Activated CD8-positive, alpha-beta memory T cell treated with anti-CD3 and anti-CD28 coated beads for 36 hours (primary cell): Measurements from ENCODE around the gene LDLRAD4. TPM values are rescaled to one million over a fixed set of nuclear protein-coding genes. Genes with fewer than 3 reads are reported as not detected.

ENCODE experiments used
- CTCF ChIA-PET: fragments of 350-600 bp; sonication (Branson Sonifier 250); formaldehyde crosslinking; loops from one replicate; lab custom pipeline; 2021; ENCODE audit warnings: antibody characterized with exemption; lab: Charles Lee
- POLR2A ChIA-PET: fragments of 350-600 bp; sonication (Branson Sonifier 250); formaldehyde crosslinking; loops from one replicate; lab custom pipeline; 2021; ENCODE audit warnings: antibody characterized with exemption; lab: Charles Lee
- total RNA-seq, 2 experiments: library from RNA; stranded (reverse); gene quantifications; one replicate each; pipeline ENCODE4 v1.2.3, GENCODE V29; 2021

LDLRAD4 gene
- total RNA-seq, 2 experiments from 2014 or later = 36.8 to 38.3 TPM

DNA sequence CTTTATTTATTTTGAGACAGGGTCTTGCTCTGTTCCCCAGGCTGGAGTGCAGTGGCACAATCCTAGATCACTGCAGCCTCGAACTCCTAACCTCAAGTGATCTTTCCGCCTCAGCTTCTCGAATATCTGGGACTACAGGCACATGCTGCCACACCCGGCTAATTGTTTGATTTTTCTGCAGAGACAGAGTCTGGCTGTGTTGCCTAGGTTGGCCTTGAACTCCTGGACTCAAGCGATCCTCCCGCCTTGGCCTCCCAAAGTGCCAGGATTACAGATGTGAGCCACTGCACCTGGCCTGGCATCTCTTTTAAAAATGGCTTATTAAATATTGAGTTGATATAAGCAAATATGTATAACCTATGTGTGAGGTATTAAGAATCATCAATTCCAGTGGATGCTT is 298.3 kb downstream of the LDLRAD4 start:
- POLR2A ChIA-PET = no interaction called here

DNA sequence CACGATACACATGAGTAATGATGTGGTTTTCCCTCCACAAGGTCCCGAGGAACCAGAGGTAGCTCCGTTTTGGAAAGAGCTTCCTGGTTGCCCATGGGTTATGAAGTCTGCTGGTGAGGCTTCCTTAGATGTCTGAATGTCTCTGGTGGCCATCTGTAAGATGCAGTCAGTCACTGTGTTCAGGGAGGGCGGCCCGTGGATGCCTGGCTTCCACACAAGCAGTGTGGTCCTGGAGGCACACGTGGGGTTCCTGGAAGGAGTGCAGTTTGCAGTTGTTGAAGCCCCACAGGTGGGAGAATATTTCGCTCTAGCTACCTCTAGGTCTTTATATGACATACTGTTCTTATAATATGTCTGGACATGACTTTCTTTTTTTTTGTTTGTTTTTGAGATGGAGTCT is 298.8 kb downstream of the LDLRAD4 start:
- ChIA-PET POLR2A (no interaction called here), CTCF (no interaction called here)

More for the DNA sequence above, 298.3 kb downstream of the LDLRAD4 start:
- CTCF ChIA-PET = interaction anchor here (0.6 kb wide), 1 partner anchor 14 kb away, joined by 4 read pairs; no protein-coding TSS in a partner anchor

DNA sequence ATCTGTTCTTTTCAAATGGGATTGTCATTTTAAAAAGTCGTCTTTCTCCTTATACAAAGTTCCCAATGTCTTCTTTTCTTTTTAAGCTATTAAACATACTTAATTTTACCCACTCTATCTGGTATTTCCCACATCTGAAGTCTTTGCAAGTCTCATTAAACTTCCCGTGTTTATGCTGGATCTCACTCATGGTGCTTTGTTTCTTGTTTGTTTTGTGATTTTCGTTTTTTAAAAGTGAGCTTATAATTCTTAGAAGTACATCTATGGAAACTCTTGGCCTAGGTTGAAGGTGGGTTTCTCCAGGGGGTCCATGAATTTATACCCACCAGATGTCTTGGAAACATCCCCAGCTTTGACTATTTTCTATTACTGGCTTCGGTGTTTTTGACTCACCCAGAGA is 299.8 kb downstream of the LDLRAD4 start:
- ChIA-PET POLR2A (no interaction called here), CTCF (no interaction called here)

DNA sequence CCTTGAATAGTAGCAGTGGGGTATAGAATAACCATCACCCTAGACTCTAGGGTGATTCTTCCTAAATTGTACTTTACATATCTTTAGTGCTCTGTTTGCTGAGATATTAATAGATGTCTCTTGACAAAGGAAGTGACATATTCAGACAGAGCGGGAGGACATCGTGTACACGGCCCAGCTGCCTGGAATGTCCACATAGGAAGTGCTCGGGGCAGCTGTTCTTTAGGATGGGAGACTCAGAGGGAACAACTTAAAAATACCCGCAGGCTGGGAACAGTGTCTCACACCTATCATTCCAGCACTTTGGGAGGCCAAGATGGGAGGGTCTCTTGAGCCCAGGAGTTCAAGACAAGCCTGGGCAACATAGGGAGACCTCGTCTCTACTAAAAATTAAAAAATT is 301.7 kb downstream of the LDLRAD4 start:
- POLR2A ChIA-PET = no interaction called here
- CTCF ChIA-PET = no interaction called here

DNA sequence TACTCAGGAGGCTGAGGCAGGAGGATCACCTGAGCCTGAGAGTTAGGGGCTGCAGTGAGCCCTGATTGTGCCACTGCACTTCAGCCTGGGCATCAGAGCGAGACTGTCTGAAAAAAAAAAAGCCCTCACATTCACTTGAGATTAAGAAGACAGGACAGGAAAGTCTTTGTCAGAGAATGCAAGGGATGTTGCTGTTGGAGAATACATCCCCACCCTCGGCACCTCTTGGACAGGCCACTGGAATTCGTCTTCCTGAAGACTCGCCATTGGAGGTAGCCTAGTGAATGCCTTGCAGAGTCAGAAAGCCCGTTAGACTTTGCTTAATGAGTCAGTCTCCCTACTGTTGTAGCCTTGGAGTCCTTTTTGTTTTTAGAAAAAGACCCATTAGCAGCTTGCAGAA is 302.2 kb downstream of the LDLRAD4 start:
- POLR2A ChIA-PET = no interaction called here
- CTCF ChIA-PET = no interaction called here

DNA sequence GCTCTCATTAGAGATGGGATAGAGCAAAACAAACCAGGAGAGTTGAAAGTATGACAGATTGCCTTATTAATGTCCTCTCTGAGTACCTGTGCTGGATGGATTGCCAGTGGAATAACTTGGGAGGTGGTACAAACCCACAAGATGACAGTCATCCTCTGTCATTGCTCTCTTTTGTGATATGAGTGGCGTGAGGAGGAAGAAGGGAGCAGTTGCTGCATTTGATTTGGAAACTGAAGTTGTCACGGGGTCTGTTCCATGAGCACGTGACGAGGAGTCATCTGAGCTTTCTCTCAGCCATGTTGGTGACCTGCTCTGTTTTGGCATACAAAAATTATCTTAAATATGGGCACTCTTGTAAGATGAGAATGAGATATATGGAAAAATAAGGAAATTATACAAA is 302.9 kb downstream of the LDLRAD4 start:
- ChIA-PET CTCF (no interaction called here), POLR2A (no interaction called here)

DNA sequence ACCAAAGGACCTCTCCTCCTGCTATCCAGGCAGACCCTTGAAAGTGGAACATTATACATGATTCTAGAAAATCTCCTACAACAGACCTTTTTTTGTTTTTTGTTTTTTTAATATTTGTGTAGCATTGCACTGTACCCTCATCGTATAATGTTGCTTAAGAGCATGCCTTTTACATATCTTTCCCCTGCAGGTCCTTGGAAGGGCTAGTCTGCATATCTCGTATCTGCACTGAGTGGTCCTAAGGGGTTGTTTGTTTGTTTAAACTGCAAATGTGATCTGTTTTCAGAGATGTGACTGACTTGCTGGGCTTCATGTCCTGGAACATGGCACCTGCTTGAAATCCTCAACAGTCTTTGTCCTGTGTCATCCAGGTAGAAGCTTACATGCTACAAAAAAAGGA is 303.7 kb downstream of the LDLRAD4 start:
- ChIA-PET CTCF (interaction anchor here (1.1 kb wide), 1 partner anchor 24 kb away, joined by 3 read pairs; no protein-coding TSS in a partner anchor), POLR2A (no interaction called here)

DNA sequence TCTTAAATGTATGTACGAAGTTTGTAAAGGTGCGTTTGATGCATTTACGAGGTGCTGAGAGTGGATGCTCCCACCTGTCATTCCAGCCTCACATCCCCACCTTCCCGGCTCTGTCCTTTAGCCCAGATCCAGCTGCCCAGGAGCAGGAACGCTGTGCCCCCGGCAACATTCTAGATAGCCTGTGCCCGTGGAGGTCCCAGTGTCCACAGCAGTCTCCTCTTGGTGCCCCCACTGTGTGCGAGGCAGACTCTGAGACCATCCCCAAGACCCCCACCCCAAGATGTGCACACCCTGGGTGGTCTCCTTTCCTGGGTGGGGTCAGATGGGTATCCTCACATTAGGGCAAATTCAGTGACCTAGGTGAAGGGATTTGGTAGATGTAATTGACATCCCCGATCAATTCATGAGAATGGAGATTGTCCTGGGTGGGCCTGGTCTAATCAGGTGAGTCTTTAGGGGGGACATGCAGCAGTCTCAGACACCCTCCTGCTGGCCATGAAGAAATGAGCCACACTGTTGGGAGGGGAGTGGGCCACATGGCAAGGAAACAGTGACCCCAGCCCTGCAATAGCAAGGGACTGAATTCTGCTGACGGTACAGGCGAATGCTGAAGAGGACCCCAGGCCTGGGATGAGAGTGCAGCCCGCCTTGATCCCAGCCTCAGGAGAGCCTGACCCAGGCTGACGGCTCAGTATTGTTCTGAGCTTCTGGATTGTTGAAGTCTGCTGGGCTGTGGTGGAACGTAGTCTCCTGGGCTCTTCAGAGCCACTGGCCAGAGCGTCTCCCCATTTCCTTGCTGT is 304.5 kb downstream of the LDLRAD4 start:
- ChIA-PET POLR2A (no interaction called here), CTCF (interaction anchor here (1.1 kb wide), 1 partner anchor 23 kb away, joined by 3 read pairs; no protein-coding TSS in a partner anchor)

DNA sequence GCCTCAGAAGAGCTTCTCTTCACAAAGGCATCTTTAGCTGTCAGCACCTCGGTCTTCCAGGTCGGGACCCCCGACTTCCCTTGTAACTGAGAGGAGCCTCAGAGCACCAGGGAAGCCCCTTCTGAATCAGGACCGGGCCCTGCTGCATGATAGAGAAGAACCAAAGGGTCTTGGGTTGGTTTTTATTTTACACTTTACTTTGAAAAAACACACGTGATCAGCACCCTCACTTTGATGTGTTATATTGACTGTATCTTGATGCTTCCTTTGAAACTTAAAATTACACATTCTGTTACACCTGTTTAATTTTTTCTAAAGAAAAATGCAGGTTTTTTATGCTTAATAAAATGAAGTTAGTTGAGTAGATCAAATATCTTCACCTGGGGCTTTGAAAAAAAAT is 305.5 kb downstream of the LDLRAD4 start:
- ChIA-PET POLR2A (no interaction called here), CTCF (no interaction called here)

DNA sequence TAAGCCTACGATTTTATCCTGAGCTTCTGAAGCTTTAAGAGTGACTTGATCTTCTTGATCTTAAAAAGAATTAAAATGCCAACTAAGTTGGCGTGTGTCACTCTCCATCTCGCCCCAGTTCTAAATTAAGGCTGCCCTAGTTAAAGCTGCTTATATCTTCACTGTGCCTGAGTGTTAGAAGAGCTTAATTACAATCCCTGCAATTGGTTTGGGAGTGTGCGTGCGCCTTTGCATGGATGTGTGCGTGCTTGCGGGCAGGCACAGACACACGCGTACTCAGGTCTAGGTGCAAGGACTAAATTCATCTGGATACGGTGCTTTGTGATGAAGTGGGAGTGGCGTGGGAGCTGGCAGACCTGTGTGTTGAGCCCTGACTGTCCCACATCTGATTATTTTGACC is 306.3 kb downstream of the LDLRAD4 start:
- ChIA-PET CTCF (interaction anchor here (2.6 kb wide), 1 partner anchor 11 kb away, joined by 5 read pairs; no protein-coding TSS in a partner anchor), POLR2A (no interaction called here)

DNA sequence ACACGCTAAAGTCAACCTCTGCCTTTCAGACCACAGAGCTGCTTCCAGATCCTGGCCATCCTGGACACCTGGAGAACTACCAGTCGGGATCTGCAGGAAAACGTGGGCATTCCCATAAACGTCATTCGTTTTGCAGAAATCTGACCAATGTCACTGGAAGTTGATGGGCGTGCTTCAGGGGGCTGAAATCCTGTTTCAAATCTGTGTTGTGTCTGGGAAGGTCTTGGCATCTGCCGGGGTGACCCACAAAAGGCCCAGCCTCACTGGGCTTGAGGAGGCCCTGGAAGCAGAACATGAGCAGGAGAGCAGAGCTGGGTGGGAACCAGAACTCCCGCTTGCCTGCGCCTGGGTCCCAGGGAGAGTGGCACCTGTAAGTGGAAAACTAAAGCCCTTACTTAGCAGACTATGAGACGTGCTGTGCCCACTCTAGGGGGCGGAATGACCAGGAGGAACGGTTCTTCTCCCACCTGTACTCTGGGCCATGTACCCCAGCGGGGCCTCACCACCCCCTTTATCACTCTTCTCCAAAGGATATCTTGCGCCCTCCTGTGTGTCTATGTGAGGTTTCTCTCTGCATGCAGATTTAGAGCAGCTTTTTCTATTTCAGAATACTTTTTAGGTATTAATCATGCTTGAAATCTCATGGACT is 306.9 kb downstream of the LDLRAD4 start:
- CTCF ChIA-PET = interaction anchor here (1.0 to 2.6 kb wide), 2 partner anchors 11 to 247 kb away, joined by 3 to 5 read pairs; no protein-coding TSS in a partner anchor
- POLR2A ChIA-PET = no interaction called here

DNA sequence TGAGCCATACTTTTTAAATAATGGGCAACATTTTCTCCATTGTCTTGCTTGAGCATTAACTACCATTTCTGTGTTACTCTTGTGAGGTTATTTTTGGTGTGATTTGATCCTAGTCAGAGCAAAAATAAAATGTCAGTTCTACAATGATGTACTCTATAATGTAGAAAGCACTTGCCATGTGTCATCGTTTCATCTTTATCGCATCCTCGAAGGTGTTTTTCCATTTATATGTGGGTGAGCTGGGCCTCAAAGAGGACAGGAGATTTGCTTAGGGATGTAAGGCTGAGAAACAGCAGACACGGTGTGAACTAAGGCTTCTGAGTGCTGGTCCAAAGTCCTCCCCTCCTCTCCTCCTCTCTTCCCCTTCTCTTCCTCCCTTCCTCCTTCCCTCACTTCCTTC is 308.0 kb downstream of the LDLRAD4 start:
- CTCF ChIA-PET = interaction anchor here (1.0 to 2.6 kb wide), 2 partner anchors 10 to 248 kb away, joined by 3 to 5 read pairs; no protein-coding TSS in a partner anchor

DNA sequence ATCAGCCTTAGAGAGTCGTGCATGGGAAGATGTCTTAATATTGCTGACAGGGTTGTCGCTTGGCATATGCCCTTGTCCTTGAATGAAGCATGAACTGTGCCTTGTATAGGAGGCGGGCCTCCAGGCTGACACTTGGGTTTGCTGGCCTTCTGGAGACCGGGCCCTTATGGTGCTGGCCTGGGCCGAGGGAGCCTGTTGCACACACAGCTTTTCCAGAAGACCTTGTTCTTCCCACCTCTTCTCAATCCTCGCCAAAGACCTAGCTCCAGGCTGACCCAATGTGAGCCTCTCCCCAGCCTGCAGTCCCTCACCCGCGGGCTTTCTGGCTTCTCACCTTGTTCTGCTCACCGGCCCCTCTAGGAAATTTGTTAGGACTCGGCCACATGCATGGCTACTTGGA is 308.7 kb downstream of the LDLRAD4 start:
- ChIA-PET CTCF (no interaction called here), POLR2A (no interaction called here)

More for the DNA sequence above, 308.0 kb downstream of the LDLRAD4 start:
- POLR2A ChIA-PET = no interaction called here

DNA sequence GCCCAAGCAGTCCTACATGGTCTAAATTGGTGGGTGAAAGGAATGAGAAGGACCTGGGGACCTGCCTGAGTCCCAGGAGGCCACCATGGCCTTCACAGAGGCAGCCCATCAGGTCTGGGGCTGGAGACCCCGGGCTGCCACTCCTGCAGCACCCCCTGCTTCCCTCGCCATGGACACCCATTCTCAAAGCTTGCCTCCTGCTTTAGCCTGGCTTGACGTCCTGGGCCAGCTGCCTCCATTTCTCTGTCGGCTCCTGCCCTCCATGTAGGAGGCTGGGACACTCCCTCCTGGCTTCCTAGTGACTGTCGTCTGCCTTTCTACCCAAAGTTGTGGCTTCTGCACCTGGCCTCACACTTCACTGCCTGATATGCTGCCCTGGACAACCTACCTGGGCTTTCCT is 309.2 kb downstream of the LDLRAD4 start:
- CTCF ChIA-PET = no interaction called here
- POLR2A ChIA-PET = no interaction called here

DNA sequence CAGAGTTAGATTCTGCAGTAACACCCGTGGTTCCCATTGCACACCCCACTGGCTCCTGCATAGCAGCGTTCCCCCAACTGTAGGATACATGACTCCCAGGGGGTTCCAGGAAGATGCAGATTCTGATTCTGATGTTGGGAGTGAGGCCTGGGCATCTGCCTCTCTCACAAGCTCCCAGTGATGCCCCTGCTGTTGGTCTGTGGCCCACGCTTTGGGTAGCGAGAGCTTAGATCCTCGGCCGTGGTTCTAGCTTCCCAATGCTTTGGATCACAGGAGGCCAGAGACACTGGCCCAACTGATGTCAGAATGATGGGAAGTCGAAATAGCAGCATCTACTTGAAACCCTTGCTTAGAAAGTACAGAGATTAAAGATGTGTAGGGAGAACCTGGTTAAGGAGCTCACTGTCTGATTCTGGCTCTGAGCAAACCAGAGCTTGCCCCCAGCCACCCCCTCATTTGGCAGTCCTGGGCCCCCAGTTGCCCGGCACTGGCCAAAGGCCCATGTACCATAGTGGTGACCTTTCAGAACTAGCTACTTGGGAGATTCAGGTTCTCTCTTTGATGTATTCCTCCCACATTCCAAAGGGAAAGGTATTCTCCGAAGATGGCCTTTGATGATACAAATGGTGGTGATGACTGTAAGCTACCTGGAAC is 310.3 kb downstream of the LDLRAD4 start:
- POLR2A ChIA-PET = no interaction called here
- CTCF ChIA-PET = no interaction called here

DNA sequence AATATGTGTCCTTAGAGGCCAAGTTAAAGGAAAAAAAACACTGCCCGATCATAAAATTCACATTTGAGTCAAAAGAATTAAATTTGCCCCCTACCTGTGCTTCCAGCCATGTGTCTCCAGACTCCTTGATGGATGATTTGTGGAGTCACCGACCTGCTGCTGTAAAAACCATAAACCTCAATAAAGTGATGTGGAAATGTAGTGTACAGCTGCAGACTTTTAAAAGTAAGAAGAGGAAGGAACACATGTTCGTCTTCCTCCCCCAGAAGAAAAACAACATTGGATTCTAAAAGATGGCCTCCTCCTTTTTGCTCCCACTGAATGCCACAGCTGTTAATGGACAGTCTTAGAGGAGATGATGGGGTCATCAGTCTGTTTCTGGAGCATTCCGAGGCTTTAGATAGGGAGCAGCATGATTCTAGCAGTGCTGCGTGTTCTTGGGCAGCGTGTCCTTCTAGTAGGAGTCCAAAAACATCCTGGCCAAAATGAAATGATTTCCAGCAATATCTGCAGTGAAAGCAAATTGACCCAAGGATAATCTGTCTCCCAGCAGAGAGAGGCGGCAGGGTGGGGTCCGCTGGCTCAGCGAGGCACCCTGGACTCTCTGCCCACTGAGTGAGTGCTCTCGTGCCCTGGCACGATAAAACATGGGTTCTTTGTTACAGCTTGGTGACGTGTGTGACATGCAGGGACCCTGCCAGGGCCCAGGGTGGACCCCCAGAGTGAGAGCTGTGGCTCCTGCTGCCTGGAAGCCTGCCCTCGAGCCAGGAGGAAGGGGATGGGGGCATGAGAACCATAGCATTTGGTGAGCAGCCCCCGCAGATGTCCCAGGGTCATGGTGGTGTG is 311.7 kb downstream of the LDLRAD4 start:
- ChIA-PET POLR2A (no interaction called here), CTCF (no interaction called here)

DNA sequence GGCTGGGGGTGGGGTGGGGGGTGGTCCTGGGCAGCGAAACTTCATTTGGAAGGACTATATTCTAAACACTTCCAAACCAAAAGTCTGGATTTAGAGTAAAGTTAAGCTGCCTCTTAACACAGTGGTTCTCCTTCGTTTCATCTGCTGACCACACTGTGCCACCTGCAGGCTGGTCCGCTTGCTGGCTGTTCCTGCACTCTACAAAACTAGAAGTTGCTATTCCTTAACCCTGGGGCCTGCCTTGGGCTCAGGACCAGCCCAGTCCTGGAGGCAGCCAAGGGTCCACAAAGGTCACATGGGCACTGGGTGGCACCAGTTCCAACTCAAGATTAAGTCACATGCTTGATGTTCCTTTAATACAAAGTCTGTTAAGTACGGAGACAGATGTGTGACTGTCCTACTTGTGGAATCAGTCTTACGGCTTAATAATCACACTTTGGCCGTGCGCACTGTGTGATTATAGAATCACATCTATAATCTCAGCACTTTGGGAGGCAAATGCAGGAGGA is 312.4 kb downstream of the LDLRAD4 start:
- POLR2A ChIA-PET = no interaction called here
- CTCF ChIA-PET = interaction anchor here (0.5 to 0.6 kb wide), 2 partner anchors 14 to 55 kb away, joined by 3 to 4 read pairs; no protein-coding TSS in a partner anchor

DNA sequence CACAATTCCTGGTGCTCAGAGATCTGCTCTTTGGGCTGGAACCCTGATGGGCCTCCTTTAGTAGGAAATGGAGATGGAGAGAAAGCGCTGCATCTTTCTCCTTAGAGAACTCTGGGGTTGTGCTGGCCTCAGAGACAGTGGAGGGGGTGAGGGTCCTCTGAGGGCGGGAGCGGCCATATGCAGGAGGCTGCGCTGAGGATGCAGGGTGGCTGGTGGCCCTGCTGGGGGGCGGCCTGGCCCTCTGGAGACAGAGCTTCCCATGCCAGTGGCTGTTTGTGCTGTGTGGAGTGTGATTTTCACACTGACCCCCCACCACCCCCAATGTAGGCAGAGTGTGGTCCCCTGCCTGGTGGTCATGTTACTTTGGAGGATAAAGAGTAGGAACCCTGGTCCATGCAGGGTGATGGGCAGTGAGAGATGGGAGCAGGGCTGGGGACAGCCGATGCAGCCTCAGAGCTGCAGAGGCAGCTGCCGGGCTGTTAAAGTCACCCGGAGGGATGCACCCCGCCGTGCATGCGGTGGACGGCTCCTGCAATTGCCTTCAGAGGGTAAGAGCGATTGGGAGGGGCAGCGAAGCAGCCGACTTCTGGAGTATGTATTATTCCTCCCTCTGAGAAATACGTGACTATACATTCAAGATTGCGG is 313.2 kb downstream of the LDLRAD4 start:
- CTCF ChIA-PET = no interaction called here
- POLR2A ChIA-PET = no interaction called here
